Measurements from ENCODE around the gene PKN3. TPM values are rescaled to one million over a fixed set of nuclear protein-coding genes. Genes with fewer than 3 reads are reported as not detected.

The PKN3 gene
- total RNA-seq, 4 donors from 2014 or later: 2.3 to 7.5 (median 4.0) TPM

DNA sequence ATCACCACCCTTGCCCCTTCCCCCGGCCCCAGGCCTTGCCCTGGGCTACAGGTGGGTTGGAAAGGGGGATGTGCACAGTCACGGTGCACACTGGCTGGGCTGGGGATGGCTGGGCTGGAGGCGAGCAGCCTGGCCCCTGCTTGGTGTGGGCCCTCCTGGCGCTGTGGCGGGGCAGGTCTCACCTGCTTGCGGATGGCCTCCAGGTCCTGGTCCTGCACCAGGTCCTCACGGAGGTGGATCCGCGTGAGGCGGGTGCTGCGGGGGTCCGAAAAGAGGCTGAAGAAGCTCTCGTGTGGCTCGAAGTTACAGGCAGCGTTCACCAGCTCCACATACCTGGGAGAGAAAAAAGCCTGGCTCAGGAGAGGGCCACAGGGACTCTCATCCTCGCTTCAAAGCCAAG, 51.3 kb downstream of the PKN3 start:
- H3K9me3 ChIP-seq: no peaks in the 10 kb centered on the region
- WGBS, 2 donors (ENCODE audit: low coverage in 1 of 2): 87 to 100% methylated on average over 1 to 3 of the region's 16 CpGs
- H3K4me1 ChIP-seq: no peaks in the 10 kb centered on the region
- H3K36me3 ChIP-seq: peaks cover 0 to 73% of the 10 kb centered on the region in 2 donors
- no peaks in the 10 kb centered on the region for H3K27me3 ChIP-seq
- no peak for ATAC-seq
- TF ChIP-seq EP300 (IDR thresholded peaks at IDR 0.05): no peak
- TF ChIP-seq, protein P1, sequence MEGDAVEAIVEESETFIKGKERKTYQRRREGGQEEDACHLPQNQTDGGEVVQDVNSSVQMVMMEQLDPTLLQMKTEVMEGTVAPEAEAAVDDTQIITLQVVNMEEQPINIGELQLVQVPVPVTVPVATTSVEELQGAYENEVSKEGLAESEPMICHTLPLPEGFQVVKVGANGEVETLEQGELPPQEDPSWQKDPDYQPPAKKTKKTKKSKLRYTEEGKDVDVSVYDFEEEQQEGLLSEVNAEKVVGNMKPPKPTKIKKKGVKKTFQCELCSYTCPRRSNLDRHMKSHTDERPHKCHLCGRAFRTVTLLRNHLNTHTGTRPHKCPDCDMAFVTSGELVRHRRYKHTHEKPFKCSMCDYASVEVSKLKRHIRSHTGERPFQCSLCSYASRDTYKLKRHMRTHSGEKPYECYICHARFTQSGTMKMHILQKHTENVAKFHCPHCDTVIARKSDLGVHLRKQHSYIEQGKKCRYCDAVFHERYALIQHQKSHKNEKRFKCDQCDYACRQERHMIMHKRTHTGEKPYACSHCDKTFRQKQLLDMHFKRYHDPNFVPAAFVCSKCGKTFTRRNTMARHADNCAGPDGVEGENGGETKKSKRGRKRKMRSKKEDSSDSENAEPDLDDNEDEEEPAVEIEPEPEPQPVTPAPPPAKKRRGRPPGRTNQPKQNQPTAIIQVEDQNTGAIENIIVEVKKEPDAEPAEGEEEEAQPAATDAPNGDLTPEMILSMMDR (IDR thresholded peaks at IDR 0.05): no peak
- TF ChIP-seq POLR2A (IDR thresholded peaks at IDR 0.05): no peak
- no peak for TF ChIP-seq POLR2AphosphoS5 (IDR thresholded peaks at IDR 0.05)
- H3K4me3 ChIP-seq: no peak overlapping the region
- no peak overlapping the region for H3K27ac ChIP-seq

DNA sequence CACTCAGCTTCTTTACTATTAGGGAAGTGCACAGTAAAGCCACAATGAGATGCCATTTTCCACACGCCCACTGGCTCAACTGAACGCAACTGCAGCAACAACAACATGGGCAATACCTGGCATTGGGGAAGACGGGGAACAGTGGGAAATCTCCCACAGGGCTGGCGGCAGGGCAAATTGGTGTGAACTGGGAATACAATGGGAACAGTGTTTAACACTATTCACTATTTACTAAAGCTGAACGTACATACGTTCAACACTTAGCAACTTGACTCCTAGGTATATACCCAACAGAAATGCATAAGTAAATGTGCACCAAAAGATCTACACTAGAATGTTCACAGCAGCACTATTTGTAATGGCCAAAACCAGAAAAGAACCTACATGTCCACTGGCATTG, 55.3 kb downstream of the PKN3 start:
- Histone ChIP-seq H3K27me3 (no peaks in the 10 kb centered on the region), H3K36me3 (peaks cover 0 to 34% of the 10 kb centered on the region in 2 donors), H3K4me1 (peaks cover 0 to 8% (median 0%) of the 10 kb centered on the region in 3 donors), H3K27ac (no peak overlapping the region), H3K4me3 (no peak overlapping the region), H3K9me3 (no peaks in the 10 kb centered on the region)
- TF ChIP-seq POLR2AphosphoS5 (IDR thresholded peaks at IDR 0.05) (no peak), EP300 (IDR thresholded peaks at IDR 0.05) (no peak), POLR2A (IDR thresholded peaks at IDR 0.05) (no peak)
- TF ChIP-seq, protein P1 (IDR thresholded peaks at IDR 0.05): no peak
- ATAC-seq: no peak
- WGBS, 2 donors (ENCODE audit: low coverage in 1 of 2): 67 to 77% methylated on average over 5 to 6 of the region's 6 CpGs

DNA sequence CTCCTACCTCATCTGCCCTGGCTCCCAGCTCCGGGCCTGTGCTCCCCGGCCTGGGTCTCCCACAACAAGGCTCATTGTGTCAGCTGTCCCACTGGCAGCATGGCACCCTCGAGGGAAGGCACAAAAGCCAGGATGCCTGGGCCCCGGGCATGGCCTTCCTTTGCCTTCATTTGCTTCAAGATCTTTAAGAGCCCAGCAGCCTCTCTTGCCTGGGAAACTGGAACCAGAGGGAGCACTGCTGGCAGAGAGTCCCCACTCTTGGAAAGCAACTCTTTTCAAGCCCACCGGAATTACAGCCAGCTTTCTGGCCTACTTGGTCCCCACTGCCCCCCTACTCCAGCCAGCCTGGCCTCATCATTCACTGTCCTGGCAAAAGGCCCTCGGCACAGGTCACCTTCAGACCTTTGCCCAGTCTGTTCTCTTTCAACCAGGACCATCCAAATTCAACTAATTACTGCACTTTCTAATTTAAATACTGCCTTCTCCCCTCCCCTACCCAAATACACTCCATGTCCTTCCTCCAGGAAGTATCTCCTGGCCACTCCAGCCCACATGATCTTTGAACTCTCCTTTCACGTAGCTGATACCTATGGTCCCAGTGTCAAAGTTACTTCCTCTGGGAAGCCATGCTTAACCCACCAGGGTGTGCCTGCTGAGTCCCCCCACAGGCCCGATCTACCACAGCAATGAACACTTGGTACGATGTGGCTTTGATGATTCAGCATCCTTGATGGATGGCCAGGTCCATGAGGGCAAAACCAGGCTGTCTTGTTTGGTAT, 60.6 kb downstream of the PKN3 start:
- no peak overlapping the region for H3K4me3 ChIP-seq
- no peak overlapping the region for H3K27ac ChIP-seq
- H3K4me1 ChIP-seq: peaks cover 0 to 23% (median 0%) of the 10 kb centered on the region in 3 donors
- TF ChIP-seq, protein P1 (IDR thresholded peaks at IDR 0.05): no peak
- TF ChIP-seq POLR2A (IDR thresholded peaks at IDR 0.05) (no peak), POLR2AphosphoS5 (IDR thresholded peaks at IDR 0.05) (no peak), EP300 (IDR thresholded peaks at IDR 0.05) (no peak)
- H3K36me3 ChIP-seq: peaks cover 0 to 24% of the 10 kb centered on the region in 2 donors
- no peak for ATAC-seq
- no peaks in the 10 kb centered on the region for H3K27me3 ChIP-seq
- H3K9me3 ChIP-seq: no peaks in the 10 kb centered on the region
- WGBS, 2 donors (ENCODE audit: low coverage in 1 of 2): 74 to 75% methylated on average over 3 to 4 of the region's 9 CpGs

DNA sequence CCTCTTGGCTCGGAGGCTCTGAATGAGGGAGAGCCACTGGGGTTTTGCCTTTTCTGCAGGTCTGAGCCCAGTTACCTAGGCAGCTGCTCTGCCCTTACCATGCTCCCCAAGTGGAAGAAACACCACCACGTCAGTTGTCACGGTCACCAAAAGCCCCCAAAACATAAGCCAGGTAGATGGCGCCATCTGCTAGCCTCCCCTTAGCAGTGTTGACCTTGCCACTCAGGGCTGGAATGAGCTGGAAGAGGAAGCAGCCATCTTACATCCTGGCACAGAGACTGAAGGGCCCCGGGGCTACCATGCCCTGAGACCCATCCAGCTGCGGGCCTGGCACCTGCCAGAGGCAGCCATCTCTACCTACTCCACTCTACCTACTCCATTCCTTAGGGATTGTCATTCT, 62.1 kb downstream of the PKN3 start:
- Histone ChIP-seq H3K9me3 (no peaks in the 10 kb centered on the region), H3K36me3 (peaks cover 0 to 30% of the 10 kb centered on the region in 2 donors), H3K27me3 (no peaks in the 10 kb centered on the region), H3K4me1 (peaks cover 0 to 38% (median 0%) of the 10 kb centered on the region in 3 donors), H3K4me3 (no peak overlapping the region), H3K27ac (no peak overlapping the region)
- no peak for TF ChIP-seq EP300 (IDR thresholded peaks at IDR 0.05)
- WGBS, 2 donors (ENCODE audit: low coverage in 1 of 2): 85% methylated on average over 3 of the region's 6 CpGs; no CpG with 5 or more reads in 1 of the 2 donors
- no peak for ATAC-seq

DNA sequence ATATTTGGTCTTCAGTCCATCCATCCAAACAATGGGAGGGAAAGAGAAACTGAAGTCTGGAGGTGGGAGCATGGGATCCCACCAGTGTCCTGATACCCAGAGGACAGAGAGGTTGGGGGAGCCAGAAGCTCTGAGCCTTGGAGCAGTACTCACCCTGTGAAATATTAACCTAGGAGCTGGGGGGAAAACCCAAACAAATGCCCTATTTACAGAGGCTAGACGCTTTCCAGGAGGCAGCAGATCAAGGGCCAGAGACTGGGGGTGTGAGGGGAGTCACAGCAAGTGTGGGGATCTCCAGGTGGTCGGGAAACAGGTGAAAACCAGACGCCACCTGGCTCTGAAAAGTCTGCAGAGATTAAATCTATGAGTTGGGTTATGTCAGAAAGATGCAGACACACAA, 63.2 kb downstream of the PKN3 start:
- WGBS, 2 donors (ENCODE audit: low coverage in 1 of 2): 82 to 88% methylated on average over 3 of the region's 3 CpGs
- no peaks in the 10 kb centered on the region for H3K27me3 ChIP-seq
- peaks cover 0 to 30% of the 10 kb centered on the region in 2 donors for H3K36me3 ChIP-seq
- H3K27ac ChIP-seq: no peak overlapping the region
- H3K4me3 ChIP-seq: no peak overlapping the region
- no peaks in the 10 kb centered on the region for H3K9me3 ChIP-seq
- peaks cover 0 to 49% (median under 1%) of the 10 kb centered on the region in 3 donors for H3K4me1 ChIP-seq
- no peak for ATAC-seq
- TF ChIP-seq POLR2A (IDR thresholded peaks at IDR 0.05) (no peak), POLR2AphosphoS5 (IDR thresholded peaks at IDR 0.05) (no peak), EP300 (IDR thresholded peaks at IDR 0.05) (no peak)
- TF ChIP-seq, protein P1 (IDR thresholded peaks at IDR 0.05): no peak

Measured in gastroesophageal sphincter (tissue), 4 donors.